Lung microvascular endothelial cell (primary cell): Measurements from ENCODE around the gene LRRTM3. TPM values are rescaled to one million over a fixed set of nuclear protein-coding genes. Genes with fewer than 3 reads are reported as not detected.

ENCODE experiments used
- DNase-seq, 2 donors: peaks; one replicate each; pipeline versions ENCODE4 v3.0.0 to v3.0.0-alpha.2; 2010; ENCODE audit warnings: low read depth in 2 of 2
- total RNA-seq: library from RNA; depleted of rRNA; stranded (reverse); fragments of >200 nt; gene quantifications from 2 replicates; pipeline ENCODE4 v1.2.1, GENCODE V29; 2014

LRRTM3 gene
- total RNA-seq, result not detected in 2 replicates

DNA sequence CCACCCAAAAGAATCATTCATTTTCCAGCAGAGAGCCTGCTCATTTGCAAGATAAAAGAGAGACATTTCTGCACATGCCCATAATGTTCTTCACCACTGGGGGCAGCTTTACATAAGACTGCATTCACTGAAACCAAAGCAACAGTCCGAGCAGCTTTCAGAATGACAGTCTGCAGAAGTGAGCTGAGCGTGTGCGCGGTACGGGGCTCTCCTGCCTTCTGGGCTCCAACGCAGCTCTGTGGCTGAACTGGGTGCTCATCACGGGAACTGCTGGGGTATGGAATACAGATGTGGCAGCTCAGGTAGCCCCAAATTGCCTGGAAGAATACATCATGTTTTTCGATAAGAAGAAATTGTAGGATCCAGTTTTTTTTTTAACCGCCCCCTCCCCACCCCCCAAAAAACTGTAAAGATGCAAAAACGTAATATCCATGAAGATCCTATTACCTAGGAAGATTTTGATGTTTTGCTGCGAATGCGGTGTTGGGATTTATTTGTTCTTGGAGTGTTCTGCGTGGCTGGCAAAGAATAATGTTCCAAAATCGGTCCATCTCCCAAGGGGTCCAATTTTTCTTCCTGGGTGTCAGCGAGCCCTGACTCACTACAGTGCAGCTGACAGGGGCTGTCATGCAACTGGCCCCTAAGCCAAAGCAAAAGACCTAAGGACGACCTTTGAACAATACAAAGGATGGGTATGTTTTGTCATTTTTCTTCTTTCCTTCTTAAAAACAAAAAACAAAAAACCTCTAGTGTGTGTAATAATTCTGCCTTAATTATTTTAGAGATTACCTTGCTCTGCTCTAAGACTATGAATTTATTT lies at the start of gene LRRTM3:
Gene LRRTM3, plus strand, starts transcription at position 141 of the 820 bp plus-strand sequence.
- peak; percentile 39 to 54 for DNase-seq

DNA sequence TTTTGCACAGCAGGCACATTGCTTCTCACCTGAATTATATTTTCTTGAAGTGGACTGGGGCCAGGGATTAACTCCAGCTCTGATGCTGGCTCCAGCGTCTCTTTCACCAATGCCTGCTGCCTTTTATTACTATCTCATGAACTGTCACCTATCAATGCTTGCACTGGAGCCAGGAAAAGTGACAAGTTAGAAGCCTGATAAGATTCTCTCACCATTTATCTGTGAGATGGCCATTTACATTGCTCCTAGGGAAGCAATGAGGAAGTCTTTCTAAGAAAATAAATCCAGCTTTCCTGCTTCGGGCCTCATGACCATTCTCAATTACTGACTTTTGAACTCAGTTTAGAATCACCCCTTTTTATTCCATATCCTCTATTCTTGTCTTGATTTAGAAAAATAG lies 48.5 kb upstream of the LRRTM3 start:
- no peak for DNase-seq

DNA sequence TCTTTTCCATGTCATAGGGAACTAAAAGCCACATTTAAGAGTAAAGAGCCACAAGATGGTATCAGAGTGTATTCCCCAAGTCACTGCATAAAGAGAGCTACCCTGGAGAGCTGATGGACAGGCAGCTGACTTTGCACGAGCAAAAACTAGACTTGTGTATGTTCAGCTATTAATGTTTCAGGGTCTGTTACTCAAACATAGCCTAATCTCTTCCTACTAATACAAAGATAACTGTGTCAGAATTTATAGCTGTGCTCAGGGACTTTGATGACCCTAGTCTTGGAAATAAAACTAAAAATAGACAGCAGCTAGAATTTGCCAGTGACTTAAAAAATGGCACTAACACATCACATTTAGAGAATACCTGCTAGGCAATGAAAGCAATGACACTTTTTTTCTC lies 45.5 kb upstream of the LRRTM3 start:
- no peak for DNase-seq

DNA sequence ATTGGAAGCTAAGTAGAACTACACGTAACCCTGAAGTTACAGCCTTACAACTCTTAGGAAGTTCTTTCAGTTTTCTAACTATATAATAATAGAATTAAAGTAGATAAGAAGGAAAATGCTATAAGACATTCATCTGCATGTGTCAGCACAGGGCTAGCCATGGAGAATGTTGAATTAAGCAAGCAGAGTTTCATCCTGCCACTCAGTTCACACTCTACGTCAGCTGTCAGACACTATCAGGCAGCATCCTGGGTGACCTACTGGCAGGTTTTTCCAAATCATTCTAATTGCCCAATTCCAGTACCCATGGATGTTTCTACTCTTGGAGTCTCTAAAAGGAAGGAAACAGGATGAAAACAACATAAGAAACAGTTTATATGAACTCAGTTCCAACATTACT lies 45.0 kb upstream of the LRRTM3 start:
- DNase-seq, result no peak

DNA sequence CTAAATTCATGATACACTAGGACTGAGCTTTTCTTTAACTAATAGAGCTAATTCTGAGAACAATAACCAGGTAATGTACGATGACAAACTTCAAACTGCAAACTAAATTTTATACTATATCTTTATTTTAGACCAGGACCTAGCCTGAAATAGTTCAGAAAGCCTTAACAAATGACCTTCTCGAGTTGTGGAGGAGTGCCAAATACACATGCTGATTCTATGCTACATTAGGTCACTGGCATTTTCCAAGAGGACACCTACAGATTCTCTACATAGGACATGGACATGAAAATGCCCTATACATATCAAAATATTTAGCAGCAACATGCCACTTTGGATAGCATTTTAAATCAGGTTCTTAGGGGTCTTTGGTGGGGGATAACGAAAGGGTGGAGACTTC lies 44.0 kb upstream of the LRRTM3 start:
- no peak for DNase-seq

DNA sequence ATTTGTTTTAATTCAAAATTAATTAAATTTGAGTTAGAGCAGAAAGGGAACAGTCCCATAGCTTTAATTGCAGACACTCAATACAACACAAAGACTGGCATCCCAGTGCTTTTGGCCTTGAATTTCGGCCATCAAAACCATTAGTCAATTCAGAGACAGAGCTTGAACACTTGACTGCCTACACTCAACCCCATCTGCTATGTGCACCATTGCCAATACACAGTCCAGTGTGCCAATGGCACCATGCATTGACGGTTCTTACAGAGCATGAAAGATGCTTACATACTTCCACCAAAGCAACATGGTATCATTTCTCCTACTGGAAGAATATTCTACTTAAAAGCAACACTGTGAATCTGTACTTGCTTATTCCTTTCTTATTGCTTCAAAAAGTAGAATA lies 43.6 kb upstream of the LRRTM3 start:
- DNase-seq, result no peak

DNA sequence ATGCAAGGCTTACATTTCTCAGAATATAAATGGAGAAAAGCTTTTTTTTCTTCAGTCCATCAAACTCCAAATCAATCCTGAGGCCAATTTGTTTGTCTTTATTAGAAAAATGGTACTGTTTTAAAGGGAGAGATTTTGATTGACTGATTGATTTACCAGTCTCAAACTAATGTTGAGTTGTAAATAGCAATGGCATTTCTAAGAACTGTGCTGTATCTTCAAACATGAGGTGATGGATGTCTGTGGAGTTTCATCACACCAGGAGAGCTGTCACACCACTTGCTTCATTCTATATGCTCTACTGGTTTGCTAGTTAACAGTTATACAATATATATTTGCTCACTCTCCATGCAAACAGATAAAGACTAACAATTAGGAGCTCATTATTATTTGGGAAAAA lies 39.0 kb upstream of the LRRTM3 start:
- no peak for DNase-seq

DNA sequence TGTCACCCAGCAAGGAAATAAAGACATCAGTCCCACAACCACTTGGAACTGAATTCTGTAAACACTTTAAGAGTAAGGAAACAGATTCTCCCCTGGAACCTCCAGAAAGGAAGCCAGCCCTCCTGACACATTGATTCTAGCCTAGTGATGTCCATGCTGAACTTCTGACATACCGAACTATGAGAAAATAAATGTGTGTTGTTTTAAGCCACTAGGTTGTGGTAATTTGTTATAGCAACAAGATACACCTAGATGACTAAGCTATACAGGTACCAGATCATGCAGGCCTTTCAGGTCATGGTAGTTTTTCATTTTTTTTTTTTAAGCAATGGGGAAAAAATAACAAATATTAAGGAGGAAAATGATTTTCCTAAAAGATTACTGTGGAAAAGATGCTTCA lies 37.6 kb upstream of the LRRTM3 start:
- DNase-seq, result no peak

DNA sequence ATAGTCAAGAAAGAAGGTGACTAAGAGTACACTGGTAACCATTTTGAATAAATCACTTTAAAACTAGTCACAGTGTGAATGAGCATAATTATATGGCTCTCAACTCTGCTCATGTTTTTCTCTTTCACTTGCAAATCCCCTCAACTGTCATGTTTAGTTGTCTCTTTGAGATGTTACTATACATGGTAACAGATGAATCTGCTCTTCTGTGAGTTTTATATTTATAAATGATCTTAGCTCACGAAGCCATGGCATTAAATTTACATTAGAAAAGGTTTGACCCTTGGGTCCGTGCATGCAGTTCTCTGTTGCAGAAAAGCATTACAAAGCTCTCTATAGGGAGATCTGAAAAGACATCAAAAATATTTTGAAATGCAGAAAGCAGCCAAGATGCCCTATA lies 33.0 kb upstream of the LRRTM3 start:
- DNase-seq, result no peak

DNA sequence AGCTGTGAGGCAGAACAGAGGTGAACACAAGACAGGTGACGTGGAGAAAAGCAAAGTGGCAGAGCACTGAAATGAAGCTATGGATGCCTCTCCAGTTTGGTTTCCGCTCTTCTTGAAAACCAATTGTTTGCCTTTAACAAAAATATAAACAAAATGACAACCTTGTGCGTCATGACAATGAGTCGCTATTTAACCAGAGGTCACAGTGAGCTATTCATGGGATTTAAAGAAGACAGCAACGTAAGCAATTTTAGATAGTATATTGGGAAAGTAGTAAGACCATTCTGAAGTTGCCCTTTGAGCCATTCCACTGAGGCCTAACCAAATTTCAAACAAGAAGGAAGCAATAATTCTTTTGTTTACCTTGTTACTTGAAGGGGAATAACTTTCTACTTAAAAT lies 15.2 kb upstream of the LRRTM3 start:
- DNase-seq, result no peak

DNA sequence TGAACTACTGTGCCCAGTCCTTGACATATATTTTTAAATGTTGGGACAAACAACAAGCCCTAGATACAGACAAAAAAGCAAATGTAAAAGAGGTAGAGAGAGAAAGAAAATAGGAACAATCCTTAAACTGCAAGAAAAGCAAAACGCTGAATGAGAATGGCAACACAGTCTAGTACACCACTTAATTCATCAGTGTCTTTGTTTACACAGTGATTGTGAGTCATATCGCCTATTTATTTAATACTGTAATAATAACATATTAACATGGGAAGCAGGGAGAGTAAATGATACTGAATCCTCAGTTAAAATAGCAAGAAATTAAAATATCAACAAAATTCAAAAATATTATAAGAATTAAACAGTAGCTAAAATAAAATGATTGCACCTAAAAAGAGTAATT lies 9.8 kb upstream of the LRRTM3 start:
- no peak for DNase-seq

DNA sequence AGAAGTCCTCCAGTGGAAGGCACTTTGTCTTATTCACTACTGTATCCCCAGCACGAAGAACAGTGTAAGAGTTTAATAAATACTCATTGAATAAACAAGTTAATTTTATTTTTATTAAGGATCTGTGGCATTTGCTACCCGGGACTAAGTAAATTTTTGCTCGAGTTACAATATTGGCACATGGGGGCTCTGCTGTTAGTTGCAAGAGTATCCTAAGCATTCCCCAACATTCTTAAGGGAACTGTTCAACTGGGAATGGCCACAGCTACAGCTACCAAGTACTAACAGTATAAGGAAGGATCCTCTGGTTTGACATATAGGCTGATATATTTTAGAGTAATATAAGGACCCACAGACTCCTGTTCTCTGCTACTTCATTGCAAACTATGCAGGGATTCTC lies 8.7 kb upstream of the LRRTM3 start:
- DNase-seq, result no peak

DNA sequence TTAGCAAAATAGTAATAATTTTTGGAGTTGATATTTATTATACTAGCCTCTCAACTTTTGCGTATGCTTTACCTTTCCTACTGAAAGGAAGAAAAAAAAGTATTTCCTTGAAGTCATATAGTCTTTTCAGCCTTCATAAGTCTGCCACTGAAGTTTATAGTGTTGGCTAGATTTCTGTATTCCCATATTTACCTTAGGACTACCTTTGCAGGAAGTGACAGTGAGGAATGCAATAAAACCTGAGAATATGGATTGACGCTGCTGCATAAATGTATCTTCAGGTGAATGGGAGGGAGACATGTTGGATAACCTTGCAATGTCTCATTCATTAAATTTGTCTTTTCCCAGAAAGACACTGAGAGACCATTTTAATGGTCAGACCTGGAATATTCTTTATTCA lies 6.6 kb upstream of the LRRTM3 start:
- DNase-seq, result no peak

DNA sequence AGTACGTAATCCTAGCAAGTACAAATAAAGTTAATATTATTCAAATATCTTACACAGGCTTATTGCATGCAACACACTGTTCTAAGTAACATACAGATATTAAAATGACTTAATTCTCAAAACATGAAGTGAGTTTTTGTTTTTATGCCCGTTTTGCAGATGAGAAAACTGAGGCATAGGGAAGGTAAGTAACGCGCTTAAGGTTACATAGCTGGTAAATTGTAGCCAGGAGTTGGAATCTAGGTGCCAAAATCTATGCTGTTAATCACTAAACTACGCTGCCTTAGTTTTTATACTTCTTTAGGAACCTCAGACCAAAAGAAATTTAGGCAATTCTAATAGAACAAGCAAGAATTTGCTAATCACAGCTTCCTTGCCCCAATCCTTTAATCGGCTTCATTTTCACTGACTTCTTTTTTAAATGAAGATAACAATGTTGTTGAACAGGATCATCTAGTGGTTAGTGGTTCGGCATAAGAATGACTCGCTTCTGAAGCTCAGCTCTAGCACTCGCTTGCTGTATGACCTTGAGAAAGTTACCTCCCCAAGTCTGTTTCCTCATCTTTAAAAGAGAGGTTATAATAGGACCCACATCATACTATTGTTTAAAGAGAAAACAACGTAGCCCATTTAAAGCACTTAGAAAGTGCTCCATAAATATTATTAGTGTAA lies 1.0 kb upstream of the LRRTM3 start:
- DNase-seq, result no peak

DNA sequence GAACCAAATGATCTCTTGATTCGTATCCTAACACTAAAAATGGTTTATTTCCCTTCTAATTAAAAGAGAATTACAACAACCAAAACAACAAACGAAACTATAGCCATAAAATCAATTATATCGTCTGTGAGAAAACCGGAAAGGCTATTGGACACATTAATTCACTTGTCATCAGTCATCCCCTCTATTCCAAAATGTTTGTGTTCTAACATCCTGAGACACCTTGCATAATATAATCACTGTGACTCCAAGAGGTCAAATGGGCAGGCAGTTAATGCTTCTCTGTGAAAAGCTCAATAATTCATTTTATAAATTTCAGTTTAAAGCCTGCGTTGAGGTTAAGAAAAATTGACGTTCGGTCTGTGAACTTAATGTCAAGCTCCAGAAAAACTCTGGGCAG lies 463 bp upstream of the LRRTM3 start:
- DNase-seq, result no peak

DNA sequence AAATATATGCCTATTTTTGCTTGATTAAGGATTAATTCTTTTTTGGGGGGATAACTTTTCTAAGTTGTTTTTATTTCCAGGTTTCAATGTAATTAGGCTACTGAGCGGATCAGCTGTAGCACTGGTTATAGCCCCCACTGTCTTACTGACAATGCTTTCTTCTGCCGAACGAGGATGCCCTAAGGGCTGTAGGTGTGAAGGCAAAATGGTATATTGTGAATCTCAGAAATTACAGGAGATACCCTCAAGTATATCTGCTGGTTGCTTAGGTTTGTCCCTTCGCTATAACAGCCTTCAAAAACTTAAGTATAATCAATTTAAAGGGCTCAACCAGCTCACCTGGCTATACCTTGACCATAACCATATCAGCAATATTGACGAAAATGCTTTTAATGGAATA lies 1.0 kb downstream of the LRRTM3 start:
- no peak for DNase-seq

DNA sequence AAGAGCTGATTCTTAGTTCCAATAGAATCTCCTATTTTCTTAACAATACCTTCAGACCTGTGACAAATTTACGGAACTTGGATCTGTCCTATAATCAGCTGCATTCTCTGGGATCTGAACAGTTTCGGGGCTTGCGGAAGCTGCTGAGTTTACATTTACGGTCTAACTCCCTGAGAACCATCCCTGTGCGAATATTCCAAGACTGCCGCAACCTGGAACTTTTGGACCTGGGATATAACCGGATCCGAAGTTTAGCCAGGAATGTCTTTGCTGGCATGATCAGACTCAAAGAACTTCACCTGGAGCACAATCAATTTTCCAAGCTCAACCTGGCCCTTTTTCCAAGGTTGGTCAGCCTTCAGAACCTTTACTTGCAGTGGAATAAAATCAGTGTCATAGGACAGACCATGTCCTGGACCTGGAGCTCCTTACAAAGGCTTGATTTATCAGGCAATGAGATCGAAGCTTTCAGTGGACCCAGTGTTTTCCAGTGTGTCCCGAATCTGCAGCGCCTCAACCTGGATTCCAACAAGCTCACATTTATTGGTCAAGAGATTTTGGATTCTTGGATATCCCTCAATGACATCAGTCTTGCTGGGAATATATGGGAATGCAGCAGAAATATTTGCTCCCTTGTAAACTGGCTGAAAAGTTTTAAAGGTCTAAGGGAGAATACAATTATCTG lies 1.6 kb downstream of the LRRTM3 start:
- no peak for DNase-seq

DNA sequence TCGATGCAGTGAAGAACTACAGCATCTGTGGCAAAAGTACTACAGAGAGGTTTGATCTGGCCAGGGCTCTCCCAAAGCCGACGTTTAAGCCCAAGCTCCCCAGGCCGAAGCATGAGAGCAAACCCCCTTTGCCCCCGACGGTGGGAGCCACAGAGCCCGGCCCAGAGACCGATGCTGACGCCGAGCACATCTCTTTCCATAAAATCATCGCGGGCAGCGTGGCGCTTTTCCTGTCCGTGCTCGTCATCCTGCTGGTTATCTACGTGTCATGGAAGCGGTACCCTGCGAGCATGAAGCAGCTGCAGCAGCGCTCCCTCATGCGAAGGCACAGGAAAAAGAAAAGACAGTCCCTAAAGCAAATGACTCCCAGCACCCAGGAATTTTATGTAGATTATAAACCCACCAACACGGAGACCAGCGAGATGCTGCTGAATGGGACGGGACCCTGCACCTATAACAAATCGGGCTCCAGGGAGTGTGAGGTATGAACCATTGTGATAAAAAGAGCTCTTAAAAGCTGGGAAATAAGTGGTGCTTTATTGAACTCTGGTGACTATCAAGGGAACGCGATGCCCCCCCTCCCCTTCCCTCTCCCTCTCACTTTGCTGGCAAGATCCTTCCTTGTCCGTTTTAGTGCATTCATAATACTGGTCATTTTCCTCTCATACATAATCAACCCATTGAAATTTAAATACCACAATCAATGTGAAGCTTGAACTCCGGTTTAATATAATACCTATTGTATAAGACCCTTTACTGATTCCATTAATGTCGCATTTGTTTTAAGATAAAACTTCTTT lies 2.3 kb downstream of the LRRTM3 start:
- no peak for DNase-seq

DNA sequence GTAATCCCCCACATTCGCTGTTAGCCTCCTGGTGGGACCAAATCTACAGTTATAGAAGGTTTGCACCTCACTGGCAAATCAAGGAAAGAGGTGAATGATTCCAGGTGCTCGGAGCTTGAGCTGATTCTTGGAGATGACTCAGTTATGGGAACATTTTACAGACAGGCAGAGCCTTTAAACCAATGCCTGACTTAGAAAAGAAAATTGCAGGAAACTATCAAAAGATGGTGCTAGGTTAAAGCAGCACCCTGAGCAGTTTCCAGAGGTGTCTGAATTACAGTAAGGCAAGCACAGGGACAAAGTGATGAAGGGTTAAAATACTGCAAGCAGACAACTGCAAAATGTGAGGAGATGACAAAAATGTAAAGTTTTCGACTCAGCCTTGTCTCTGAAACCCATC lies 2.9 kb downstream of the LRRTM3 start:
- no peak for DNase-seq

DNA sequence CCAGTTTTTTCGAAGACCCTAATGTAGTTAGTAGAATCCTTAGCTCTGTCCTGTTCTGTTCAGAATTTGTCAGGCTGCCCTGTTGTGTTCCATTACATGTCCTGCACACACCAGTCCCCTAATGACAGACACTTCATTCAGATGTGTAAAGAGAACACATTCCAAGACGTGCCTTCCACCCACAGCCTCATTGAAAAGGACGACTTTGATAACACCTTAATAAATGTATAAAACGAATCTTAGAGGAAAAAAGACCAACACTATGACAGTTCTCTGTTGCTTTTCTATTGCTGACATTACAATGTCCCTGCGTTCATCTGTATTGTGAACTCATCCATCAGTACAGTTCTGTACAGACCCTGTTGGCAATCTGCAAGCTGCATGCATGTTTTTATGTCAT lies 3.5 kb downstream of the LRRTM3 start:
- no peak for DNase-seq

DNA sequence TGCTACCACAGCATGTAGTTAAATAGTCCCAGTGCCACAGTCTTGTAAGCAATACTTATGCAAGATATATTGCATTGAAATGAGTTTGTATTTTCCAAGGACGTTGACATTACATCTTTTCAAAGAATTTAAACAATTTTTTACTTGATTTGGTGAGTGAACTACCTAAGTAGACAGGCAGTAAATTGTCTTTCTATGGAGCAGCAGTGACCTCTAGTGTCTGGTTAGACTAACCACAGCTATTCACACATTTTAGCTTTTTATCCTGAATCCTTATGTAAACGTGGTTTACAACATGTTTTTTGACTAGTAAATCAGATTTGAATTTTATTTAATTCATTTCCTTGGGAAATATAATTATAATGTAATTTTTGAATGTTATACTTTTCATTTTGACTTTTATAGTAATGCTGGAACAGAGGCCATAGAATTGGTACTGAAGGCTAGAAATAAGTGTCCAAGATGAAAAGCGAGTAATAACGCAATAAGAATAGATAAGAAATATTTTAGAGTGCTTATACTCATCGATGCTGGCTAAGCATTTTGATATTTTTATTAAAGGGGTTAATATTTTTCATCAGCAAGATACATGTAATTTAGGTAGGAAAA lies 5.6 kb downstream of the LRRTM3 start:
- peak; percentile 65 to 77 for DNase-seq
